Measurements from ENCODE around the gene EEIG2. TPM values are rescaled to one million over a fixed set of nuclear protein-coding genes. Genes with fewer than 3 reads are reported as not detected.

EEIG2 gene
- total RNA-seq, 4 donors from 2014 or later: 15.7 to 27.0 (median 24.9) TPM

GRCh38 chr1:108598340-108598739 lies 38.4 kb downstream of the EEIG2 start:
- Histone ChIP-seq H3K27me3 (no peaks in the 10 kb centered on the region), H3K4me3 (no peak overlapping the region), H3K27ac (no peak overlapping the region), H3K36me3 (peaks cover 0 to 22% (median 0%) of the 10 kb centered on the region in 4 donors), H3K9me3 (no peaks in the 10 kb centered on the region), H3K4me1 (peaks cover 0 to 52% (median 14%) of the 10 kb centered on the region in 4 donors)
- intact Hi-C loops (cut with DNase I; ENCODE audit: low total_unique reads): no loop called here
- no peak for DNase-seq
- 45 to 88% methylated on average over 1 of the region's 1 CpG for WGBS, 2 donors (ENCODE audit: low coverage in 1 of 2)
- in situ Hi-C loops (cut with MboI; ENCODE audit: low pct_ligation_motif_present in 1 of 4, low pct_unique_long_range_greater_than_20kb in 1 of 4, low sequenced_read_pairs in 3 of 4): no loop called here
- no peak for TF ChIP-seq POLR2A (IDR thresholded peaks at IDR 0.05)
- TF ChIP-seq EP300 (IDR thresholded peaks at IDR 0.05; ENCODE audit: low read depth): no peak
- no peak for TF ChIP-seq POLR2AphosphoS5 (IDR thresholded peaks at IDR 0.05)
- TF ChIP-seq CTCF (IDR thresholded peaks at IDR 0.05): no peak

- no peak for DNase-seq
- no peak for TF ChIP-seq EP300 (IDR thresholded peaks at IDR 0.05; ENCODE audit: low read depth)
- TF ChIP-seq POLR2A (IDR thresholded peaks at IDR 0.05): no peak
- TF ChIP-seq CTCF (IDR thresholded peaks at IDR 0.05): no peak
- no peak for TF ChIP-seq POLR2AphosphoS5 (IDR thresholded peaks at IDR 0.05)
- Histone ChIP-seq H3K4me1 (peaks cover 0 to 39% (median 10%) of the 10 kb centered on the region in 4 donors), H3K4me3 (no peak overlapping the region), H3K36me3 (peaks cover 0 to 22% (median 0%) of the 10 kb centered on the region in 4 donors), H3K9me3 (no peaks in the 10 kb centered on the region), H3K27ac (no peak overlapping the region), H3K27me3 (no peaks in the 10 kb centered on the region)
- 74 to 81% methylated on average over 4 of the region's 4 CpGs for WGBS, 2 donors (ENCODE audit: low coverage in 1 of 2)
- intact Hi-C loops (cut with DNase I; ENCODE audit: low total_unique reads): no loop called here
- in situ Hi-C loops (cut with MboI; ENCODE audit: low pct_ligation_motif_present in 1 of 4, low pct_unique_long_range_greater_than_20kb in 1 of 4, low sequenced_read_pairs in 3 of 4): loop anchor here in 1 of 4 donors (25.0 kb wide), 1 partner anchor 263 kb away; no protein-coding TSS in a partner anchor
These were observed 40.6 kb downstream of the EEIG2 start for GRCh38 chr1:108600504-108600903.

- DNase-seq: no peak
- 86% methylated on average over 1 of the region's 1 CpG; no CpG with 5 or more reads in 1 of the 2 donors for WGBS, 2 donors (ENCODE audit: low coverage in 1 of 2)
- Histone ChIP-seq H3K4me1 (peaks cover 0 to 27% (median 4%) of the 10 kb centered on the region in 4 donors), H3K36me3 (peaks cover 0 to 22% (median 0%) of the 10 kb centered on the region in 4 donors), H3K9me3 (no peaks in the 10 kb centered on the region), H3K27me3 (no peaks in the 10 kb centered on the region), H3K4me3 (no peak overlapping the region), H3K27ac (no peak overlapping the region)
- intact Hi-C loops (cut with DNase I; ENCODE audit: low total_unique reads): no loop called here
- in situ Hi-C loops (cut with MboI; ENCODE audit: low pct_ligation_motif_present in 1 of 4, low pct_unique_long_range_greater_than_20kb in 1 of 4, low sequenced_read_pairs in 3 of 4): loop anchor here in 1 of 4 donors (25.0 kb wide), 1 partner anchor 265 kb away; no protein-coding TSS in a partner anchor
- TF ChIP-seq CTCF (IDR thresholded peaks at IDR 0.05) (no peak), POLR2A (IDR thresholded peaks at IDR 0.05) (no peak), EP300 (IDR thresholded peaks at IDR 0.05; ENCODE audit: low read depth) (no peak), POLR2AphosphoS5 (IDR thresholded peaks at IDR 0.05) (no peak)
These were observed 42.0 kb downstream of the EEIG2 start for GRCh38 chr1:108601708-108602410.

GRCh38 chr1:108605633-108606032 lies 45.7 kb downstream of the EEIG2 start:
- no peak overlapping the region for H3K27ac ChIP-seq
- in situ Hi-C loops (cut with MboI; ENCODE audit: low pct_ligation_motif_present in 1 of 4, low pct_unique_long_range_greater_than_20kb in 1 of 4, low sequenced_read_pairs in 3 of 4) (loop anchor here in 1 of 4 donors (25.0 kb wide), 1 partner anchor 268 kb away; no protein-coding TSS in a partner anchor), intact Hi-C loops (cut with DNase I; ENCODE audit: low total_unique reads) (no loop called here)
- no peaks in the 10 kb centered on the region for H3K27me3 ChIP-seq
- H3K4me3 ChIP-seq: no peak overlapping the region
- peaks cover 0 to 3% (median 0%) of the 10 kb centered on the region in 4 donors for H3K4me1 ChIP-seq
- no peak for DNase-seq
- H3K9me3 ChIP-seq: no peaks in the 10 kb centered on the region
- TF ChIP-seq POLR2AphosphoS5 (IDR thresholded peaks at IDR 0.05): no peak
- no peak for TF ChIP-seq EP300 (IDR thresholded peaks at IDR 0.05; ENCODE audit: low read depth)
- no peak for TF ChIP-seq CTCF (IDR thresholded peaks at IDR 0.05)
- no peak for TF ChIP-seq POLR2A (IDR thresholded peaks at IDR 0.05)
- H3K36me3 ChIP-seq: peaks cover 0 to 19% (median 0%) of the 10 kb centered on the region in 4 donors
